Upper lobe of right lung (tissue), 1 donor: ENCODE measurements around the gene CDK15. TPM values are rescaled to one million over a fixed set of nuclear protein-coding genes. Genes with fewer than 3 reads are reported as not detected.

Experiments
- ATAC-seq: fragments of 200-7000 bp; cut with Tn5 transposase; one replicate; pipeline ENCODE4 v1.9.1; 2020; ENCODE audit warnings: mild to moderate bottlenecking, moderate library complexity
- DNase-seq: peaks from one replicate; pipeline ENCODE4 v3.0.0-alpha.2; 2020
- H3K27ac ChIP-seq: fragments of 200-600 bp; one replicate; pipeline ENCODE4 v1.8.0; 2022
- H3K27me3 ChIP-seq: fragments of 200-600 bp; one replicate; pipeline ENCODE4 v1.8.0; 2022; ENCODE audit warnings: mild to moderate bottlenecking
- H3K36me3 ChIP-seq: fragments of 200-600 bp; one replicate; pipeline ENCODE4 v1.8.0; 2022
- H3K4me1 ChIP-seq: fragments of 200-600 bp; one replicate; pipeline ENCODE4 v1.8.0; 2022
- H3K4me3 ChIP-seq: fragments of 200-600 bp; one replicate; pipeline ENCODE4 v1.8.0; 2022; ENCODE audit warnings: mild to moderate bottlenecking
- H3K9me3 ChIP-seq: fragments of 200-600 bp; one replicate; pipeline ENCODE4 v1.8.0; 2022
- CTCF ChIP-seq: fragments of 200-600 bp; IDR thresholded peaks from one replicate; pipeline ENCODE4 v1.8.0; 2022; ENCODE audit warnings: antibody characterized with exemption
- intact Hi-C: fragments of 100-400 bp; cut with DNase I; formaldehyde crosslinking; loops from one replicate; pipeline ENCODE4 v1.11.0; 2022
- total RNA-seq: library from RNA; stranded (reverse); fragmentation: NEBNext Ultra II Directional; extraction: Animal tissue kit (Norgen Biotek cat#: 25700); gene quantifications from one replicate; pipeline ENCODE4 v1.2.1, GENCODE V29; 2021
- donor health status: DM: no; HTN: yes; CAD: no; lungs with severe emphysema.

Gene CDK15
- total RNA-seq, 1 donor from 2014 or later, result 6.0 TPM

- Histone ChIP-seq H3K27me3 (no peaks in the 10 kb centered on the region), H3K9me3 (no peaks in the 10 kb centered on the region), H3K36me3 (no peaks in the 10 kb centered on the region), H3K27ac (no peak overlapping the region), H3K4me3 (no peak overlapping the region), H3K4me1 (no peaks in the 10 kb centered on the region)
- no peak for TF ChIP-seq CTCF
- DNase-seq (no peak), ATAC-seq (no peak)
- intact Hi-C loops, result no loop called here
These were observed 95.4 kb downstream of the CDK15 start for GRCh38 chr2:201901786-201902185.

DNA sequence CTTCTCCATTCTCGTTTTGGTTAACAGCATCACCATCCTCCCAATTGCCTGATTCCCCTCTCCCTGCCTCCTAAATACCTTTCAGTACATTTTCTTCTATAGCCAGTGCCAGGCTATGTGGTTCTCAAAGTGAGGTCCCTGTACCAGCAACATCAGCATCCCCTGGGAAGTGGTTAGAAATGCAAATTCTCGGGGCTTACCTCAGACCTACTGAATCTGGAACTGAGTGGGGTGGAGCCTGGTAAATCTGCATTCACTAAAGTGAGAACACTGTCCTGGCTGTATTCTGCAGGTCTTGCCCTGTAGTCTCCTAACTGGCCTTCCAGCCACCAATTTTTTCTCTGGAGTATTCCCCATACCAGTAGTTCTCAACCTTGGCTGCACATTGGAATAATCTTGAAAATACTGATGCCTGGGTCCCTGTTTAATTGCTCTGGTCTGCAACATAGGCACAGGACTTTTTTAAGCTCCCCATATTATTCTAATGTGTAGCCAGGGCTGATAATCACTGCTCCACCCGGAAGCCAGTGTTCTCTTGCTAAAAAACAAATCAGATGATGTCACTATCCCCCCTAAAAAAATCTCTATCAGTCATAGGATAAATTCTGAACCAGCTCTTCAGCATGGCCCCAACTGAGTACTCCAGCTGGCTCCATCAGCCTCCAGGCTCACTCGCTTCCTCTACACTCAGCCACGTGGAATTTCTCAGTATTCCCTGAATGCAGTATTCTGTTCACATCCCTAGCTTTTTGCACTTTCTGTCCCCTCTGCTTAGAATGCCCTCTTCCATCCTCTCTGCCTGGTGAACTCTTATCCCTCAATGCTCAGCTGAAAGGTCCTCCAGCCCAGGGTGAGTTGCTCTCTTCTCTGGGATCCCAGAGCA is 98.4 kb downstream of the CDK15 start:
- DNase-seq (no peak), ATAC-seq (no peak)
- H3K4me3 ChIP-seq, result no peak overlapping the region
- H3K4me1 ChIP-seq, result peaks cover 6% of the 10 kb centered on the region
- no peak for TF ChIP-seq CTCF
- H3K27me3 ChIP-seq, result no peaks in the 10 kb centered on the region
- no peaks in the 10 kb centered on the region for H3K36me3 ChIP-seq
- no peaks in the 10 kb centered on the region for H3K9me3 ChIP-seq
- intact Hi-C loops, result no loop called here
- no peak overlapping the region for H3K27ac ChIP-seq

- no peaks in the 10 kb centered on the region for H3K27me3 ChIP-seq
- no peak for TF ChIP-seq CTCF
- peaks cover 9% of the 10 kb centered on the region for H3K4me1 ChIP-seq
- no peaks in the 10 kb centered on the region for H3K36me3 ChIP-seq
- H3K4me3 ChIP-seq, result no peak overlapping the region
- intact Hi-C loops, result no loop called here
- DNase-seq (no peak), ATAC-seq (no peak)
- H3K9me3 ChIP-seq, result no peaks in the 10 kb centered on the region
- H3K27ac ChIP-seq, result no peak overlapping the region
These were observed 100.6 kb downstream of the CDK15 start for GRCh38 chr2:201906777-201907562.

DNA sequence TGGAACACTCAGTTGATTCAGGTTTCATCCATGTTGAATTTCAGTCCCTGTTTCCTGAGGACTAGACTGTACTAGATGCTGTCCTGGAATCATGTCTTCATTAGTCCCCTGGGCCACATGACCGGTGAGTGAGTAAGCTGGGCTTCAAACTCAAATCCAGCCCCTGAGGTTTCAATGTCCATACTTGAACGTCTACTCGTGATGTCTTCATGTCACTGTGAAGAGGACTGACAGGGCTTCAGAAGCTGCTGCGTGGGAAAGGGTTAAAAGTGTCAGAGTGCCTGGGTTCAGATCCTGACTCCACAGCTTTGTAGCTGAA is 101.2 kb downstream of the CDK15 start:
- no peak overlapping the region for H3K4me3 ChIP-seq
- no peak for DNase-seq
- H3K9me3 ChIP-seq, result no peaks in the 10 kb centered on the region
- H3K36me3 ChIP-seq, result no peaks in the 10 kb centered on the region
- intact Hi-C loops, result no loop called here
- H3K4me1 ChIP-seq, result peaks cover 9% of the 10 kb centered on the region
- no peak for TF ChIP-seq CTCF
- ATAC-seq, result no peak
- no peak overlapping the region for H3K27ac ChIP-seq
- no peaks in the 10 kb centered on the region for H3K27me3 ChIP-seq

GRCh38 chr2:201908901-201909300 is 102.6 kb downstream of the CDK15 start:
- Histone ChIP-seq H3K4me1 (peaks cover 9% of the 10 kb centered on the region), H3K27me3 (no peaks in the 10 kb centered on the region), H3K4me3 (no peak overlapping the region), H3K36me3 (no peaks in the 10 kb centered on the region), H3K9me3 (no peaks in the 10 kb centered on the region), H3K27ac (no peak overlapping the region)
- no peak for ATAC-seq
- TF ChIP-seq CTCF, result no peak
- DNase-seq, result no peak
- intact Hi-C loops, result no loop called here
